ENCODE measurements around the gene GHRHR.

Gene GHRHR

DNA sequence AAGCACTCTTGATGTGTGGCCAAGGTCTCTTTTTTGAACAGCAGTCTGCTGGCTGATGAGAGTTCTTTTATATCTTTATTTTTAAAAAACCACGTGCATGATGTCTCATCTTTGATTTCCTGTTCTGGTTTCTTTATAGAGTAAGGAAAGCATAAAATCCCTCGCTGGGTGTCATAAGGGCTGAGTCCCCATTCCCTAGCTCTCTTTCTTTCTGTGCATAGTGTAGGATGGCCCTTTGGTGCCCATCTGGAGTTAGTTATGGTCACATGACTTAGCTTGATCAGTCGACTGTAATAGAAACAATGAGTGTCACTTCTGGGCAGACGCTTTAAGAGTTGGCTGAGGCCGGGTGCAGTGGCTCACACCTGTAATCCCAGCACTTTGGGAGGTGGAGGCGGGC, 38.5 kb downstream of the GHRHR start:
- TF ChIP-seq POLR2A (IDR thresholded peaks at IDR 0.05; ENCODE audit: low read length): no peak
- no peak for TF ChIP-seq GATA1 (IDR thresholded peaks at IDR 0.05; ENCODE audit: low read depth, low read length)
- DNase-seq: no peak

GRCh38 chr7:31003097-31003496, 39.3 kb downstream of the GHRHR start:
- DNase-seq: no peak
- no peak for TF ChIP-seq GATA1 (IDR thresholded peaks at IDR 0.05; ENCODE audit: low read depth, low read length)
- TF ChIP-seq POLR2A (IDR thresholded peaks at IDR 0.05; ENCODE audit: low read length): no peak

- TF ChIP-seq GATA1 (IDR thresholded peaks at IDR 0.05; ENCODE audit: low read depth, low read length) (no peak), POLR2A (IDR thresholded peaks at IDR 0.05; ENCODE audit: low read length) (no peak)
- DNase-seq: no peak
These were observed 40.0 kb downstream of the GHRHR start for GRCh38 chr7:31003721-31004120.

DNA sequence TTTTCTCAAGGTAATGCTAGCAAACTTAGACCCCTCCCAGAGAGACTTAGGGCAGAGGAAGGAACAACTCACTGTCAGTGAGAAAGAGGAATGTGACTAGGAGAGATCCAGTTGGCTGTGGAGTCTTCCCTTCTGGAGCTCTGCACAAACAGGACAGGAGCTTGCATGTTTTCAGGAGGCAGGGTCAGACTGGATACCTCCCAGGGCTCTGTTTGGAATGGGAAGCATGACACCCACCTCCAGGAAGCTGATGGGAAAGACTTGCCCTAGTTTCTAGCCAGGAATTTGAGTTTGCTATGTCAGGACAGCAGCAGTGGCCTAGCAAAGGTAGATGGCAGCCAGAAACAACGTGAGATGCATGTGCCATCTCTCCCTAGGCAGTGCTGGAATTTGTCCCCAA, 40.6 kb downstream of the GHRHR start:
- no peak for DNase-seq
- TF ChIP-seq GATA1 (IDR thresholded peaks at IDR 0.05; ENCODE audit: low read depth, low read length): no peak
- no peak for TF ChIP-seq POLR2A (IDR thresholded peaks at IDR 0.05; ENCODE audit: low read length)

DNA sequence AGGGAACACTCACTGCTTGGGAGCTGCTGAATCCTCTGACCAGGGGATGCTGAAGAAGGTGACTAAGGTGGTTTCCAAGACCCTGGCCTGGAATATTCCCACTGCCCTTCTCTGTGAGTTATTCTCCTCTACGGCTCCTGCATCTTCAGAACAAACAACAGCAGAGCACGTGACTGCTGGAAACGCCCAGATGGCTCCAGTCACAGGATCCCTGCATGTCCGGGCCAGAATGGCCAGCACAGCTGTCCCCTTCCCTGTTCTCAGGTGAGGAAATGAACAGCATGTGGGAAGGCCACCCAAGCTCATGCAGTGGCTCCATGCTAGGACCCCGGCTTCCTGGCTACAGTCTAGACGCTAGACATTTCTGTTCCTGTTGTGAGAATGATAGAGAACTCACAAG, 43.1 kb downstream of the GHRHR start:
- no peak for DNase-seq
- TF ChIP-seq GATA1 (IDR thresholded peaks at IDR 0.05; ENCODE audit: low read depth, low read length) (no peak), POLR2A (IDR thresholded peaks at IDR 0.05; ENCODE audit: low read length) (no peak)

GRCh38 chr7:31007634-31008033, 43.9 kb downstream of the GHRHR start:
- no peak for DNase-seq
- no peak for TF ChIP-seq POLR2A (IDR thresholded peaks at IDR 0.05; ENCODE audit: low read length)
- no peak for TF ChIP-seq GATA1 (IDR thresholded peaks at IDR 0.05; ENCODE audit: low read depth, low read length)

- no peak for DNase-seq
- TF ChIP-seq POLR2A (IDR thresholded peaks at IDR 0.05; ENCODE audit: low read length) (no peak), GATA1 (IDR thresholded peaks at IDR 0.05; ENCODE audit: low read depth, low read length) (no peak)
These were observed 51.1 kb downstream of the GHRHR start for GRCh38 chr7:31014826-31015225.

- TF ChIP-seq GATA1 (IDR thresholded peaks at IDR 0.05; ENCODE audit: low read depth, low read length) (no peak), POLR2A (IDR thresholded peaks at IDR 0.05; ENCODE audit: low read length) (no peak)
- DNase-seq: no peak
These were observed 53.4 kb downstream of the GHRHR start for GRCh38 chr7:31017032-31017675.

GRCh38 chr7:31017721-31018120, 54.0 kb downstream of the GHRHR start:
- DNase-seq: no peak
- TF ChIP-seq GATA1 (IDR thresholded peaks at IDR 0.05; ENCODE audit: low read depth, low read length) (no peak), POLR2A (IDR thresholded peaks at IDR 0.05; ENCODE audit: low read length) (no peak)

- no peak for DNase-seq
- TF ChIP-seq GATA1 (IDR thresholded peaks at IDR 0.05; ENCODE audit: low read depth, low read length) (no peak), POLR2A (IDR thresholded peaks at IDR 0.05; ENCODE audit: low read length) (no peak)
These were observed 55.8 kb downstream of the GHRHR start for GRCh38 chr7:31019509-31019908.

GRCh38 chr7:31020161-31020560, 56.4 kb downstream of the GHRHR start:
- DNase-seq: no peak
- no peak for TF ChIP-seq GATA1 (IDR thresholded peaks at IDR 0.05; ENCODE audit: low read depth, low read length)
- no peak for TF ChIP-seq POLR2A (IDR thresholded peaks at IDR 0.05; ENCODE audit: low read length)

DNA sequence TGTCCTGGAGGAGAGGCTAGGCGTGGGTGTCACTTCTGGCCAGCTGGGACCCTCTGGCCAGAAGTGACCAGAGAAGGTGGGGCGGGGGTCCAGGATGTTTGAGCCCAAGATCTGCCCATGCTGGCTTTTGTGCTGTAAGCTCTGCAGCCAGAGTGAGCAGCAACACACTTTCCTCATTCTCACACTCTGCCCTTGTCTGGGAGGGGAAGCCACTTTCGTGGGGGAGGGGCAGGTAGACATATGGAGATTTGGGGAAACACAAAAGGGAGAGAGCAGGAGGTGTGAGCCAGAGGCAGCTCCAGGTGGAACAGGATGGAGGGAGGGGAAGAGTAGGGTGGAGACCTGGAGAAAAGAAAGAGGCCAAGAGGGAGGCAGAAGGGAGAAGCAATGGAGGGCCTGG, 56.9 kb downstream of the GHRHR start:
- no peak for DNase-seq
- TF ChIP-seq GATA1 (IDR thresholded peaks at IDR 0.05; ENCODE audit: low read depth, low read length) (no peak), POLR2A (IDR thresholded peaks at IDR 0.05; ENCODE audit: low read length) (no peak)

- DNase-seq: no peak
- TF ChIP-seq POLR2A (IDR thresholded peaks at IDR 0.05; ENCODE audit: low read length): no peak
- no peak for TF ChIP-seq GATA1 (IDR thresholded peaks at IDR 0.05; ENCODE audit: low read depth, low read length)
These were observed 58.4 kb downstream of the GHRHR start for GRCh38 chr7:31022117-31022516.

- no peak for DNase-seq
- TF ChIP-seq GATA1 (IDR thresholded peaks at IDR 0.05; ENCODE audit: low read depth, low read length) (no peak), POLR2A (IDR thresholded peaks at IDR 0.05; ENCODE audit: low read length) (no peak)
These were observed 59.0 kb downstream of the GHRHR start for GRCh38 chr7:31022726-31023125.

DNA sequence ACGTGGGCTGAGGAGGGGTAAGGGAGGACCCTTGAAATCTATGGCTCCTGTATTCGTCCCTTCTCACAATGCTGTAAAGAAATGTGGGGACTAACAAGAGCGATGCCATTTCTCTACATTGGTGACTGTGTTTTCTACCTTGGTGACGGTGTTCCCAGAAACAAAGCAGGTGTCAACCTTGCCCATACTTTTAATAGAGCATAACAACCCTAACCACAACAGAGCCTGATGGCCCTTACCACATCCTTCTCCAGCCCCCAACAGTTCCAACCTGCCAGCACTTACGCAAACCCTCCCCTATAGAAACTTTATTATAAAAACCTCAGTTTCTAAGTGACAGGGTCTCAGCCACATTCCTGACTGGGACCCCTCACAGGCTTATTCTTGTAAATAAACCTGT, 60.1 kb downstream of the GHRHR start:
- no peak for DNase-seq
- TF ChIP-seq GATA1 (IDR thresholded peaks at IDR 0.05; ENCODE audit: low read depth, low read length): no peak
- TF ChIP-seq POLR2A (IDR thresholded peaks at IDR 0.05; ENCODE audit: low read length): no peak

Data from erythroblast (primary cell).